H9 (cell line): ENCODE data around the gene CLEC16A. TPM values are rescaled to one million over a fixed set of nuclear protein-coding genes. Genes with fewer than 3 reads are reported as not detected.

ENCODE experiments used
- DNase-seq: peaks from one replicate; pipeline ENCODE4 v3.0.0-alpha.2; 2017
- H2AFZ ChIP-seq: one replicate; pipeline ENCODE4 v1.6.1; 2013; ENCODE audit warnings: mild to moderate bottlenecking, low read length, control low read depth, moderate library complexity
- H2AK5ac ChIP-seq: 2 replicates; pipeline ENCODE4 v1.6.1; 2013; ENCODE audit warnings: low read length, control low read depth, mixed read lengths; ENCODE audit not compliant: insufficient read length
- H2BK120ac ChIP-seq: one replicate; pipeline ENCODE4 v1.6.1; 2013; ENCODE audit warnings: low read depth, mild to moderate bottlenecking, low read length, control low read depth, inconsistent platforms; ENCODE audit not compliant: poor library complexity, severe bottlenecking
- H2BK12ac ChIP-seq: 2 replicates; pipeline ENCODE4 v1.6.1; 2013; ENCODE audit warnings: low read length, control low read depth, mixed read lengths, low read depth; ENCODE audit not compliant: insufficient read length
- H2BK15ac ChIP-seq: 2 replicates; pipeline ENCODE4 v1.6.1; 2013; ENCODE audit warnings: low read depth, low read length, control low read depth
- H2BK20ac ChIP-seq: one replicate; pipeline ENCODE4 v1.6.1; 2013; ENCODE audit warnings: low read depth, mild to moderate bottlenecking, low read length, control low read depth, inconsistent platforms; ENCODE audit not compliant: poor library complexity, severe bottlenecking
- H2BK5ac ChIP-seq: 2 replicates; pipeline ENCODE4 v1.6.1; 2013; ENCODE audit warnings: low read length, control low read depth, mixed read lengths; ENCODE audit not compliant: insufficient read length
- H3K14ac ChIP-seq: 2 replicates; pipeline ENCODE4 v1.6.1; 2013; ENCODE audit warnings: low read length, control low read depth; ENCODE audit not compliant: insufficient read depth
- H3K18ac ChIP-seq: 2 replicates; pipeline ENCODE4 v1.6.1; 2013; ENCODE audit warnings: low read depth, mild to moderate bottlenecking, mixed read lengths, low read length, control low read depth; ENCODE audit not compliant: insufficient read length
- H3K23ac ChIP-seq: 2 replicates; pipeline ENCODE4 v1.6.1; 2013; ENCODE audit warnings: low read length, control low read depth, mixed read lengths, low read depth; ENCODE audit not compliant: insufficient read length
- H3K23me2 ChIP-seq: 2 replicates; pipeline ENCODE4 v1.6.1; 2013; ENCODE audit warnings: low read depth, mild to moderate bottlenecking, mixed read lengths, low read length, control low read depth; ENCODE audit not compliant: insufficient read length, poor library complexity, severe bottlenecking
- H3K27ac ChIP-seq: 2 replicates; pipeline ENCODE4 v1.5.1; 2013; ENCODE audit warnings: low read length, control low read depth, mixed read lengths, low read depth; ENCODE audit not compliant: insufficient read length
- H3K27me3 ChIP-seq: 2 replicates; pipeline ENCODE4 v1.6.1; 2013; ENCODE audit warnings: low read length, control low read depth, inconsistent platforms; ENCODE audit not compliant: insufficient read depth
- H3K4ac ChIP-seq: 2 replicates; pipeline ENCODE4 v1.6.1; 2013; ENCODE audit warnings: low read depth, mild to moderate bottlenecking, control low read depth, inconsistent platforms, low read length, moderate library complexity
- H3K4me1 ChIP-seq: 2 replicates; pipeline ENCODE4 v1.6.1; 2013; ENCODE audit warnings: low read length, control low read depth, inconsistent platforms; ENCODE audit not compliant: insufficient read depth
- H3K4me2 ChIP-seq: 2 replicates; pipeline ENCODE4 v1.6.1; 2013; ENCODE audit warnings: low read length, control low read depth, mixed read lengths; ENCODE audit not compliant: insufficient read length, insufficient read depth
- H3K56ac ChIP-seq: 2 replicates; pipeline ENCODE4 v1.6.1; 2013; ENCODE audit warnings: low read depth, mild to moderate bottlenecking, mixed read lengths, low read length, control low read depth; ENCODE audit not compliant: insufficient read length
- H3K79me1 ChIP-seq: 2 replicates; pipeline ENCODE4 v1.6.1; 2013; ENCODE audit warnings: low read depth, mild to moderate bottlenecking, moderate library complexity, low read length, control low read depth, inconsistent platforms; ENCODE audit not compliant: insufficient read depth, poor library complexity, severe bottlenecking
- H3K79me2 ChIP-seq: 2 replicates; pipeline ENCODE4 v1.6.1; 2013; ENCODE audit warnings: low read length, control low read depth, inconsistent platforms; ENCODE audit not compliant: insufficient read depth
- H3K9ac ChIP-seq: 2 replicates; pipeline ENCODE4 v1.6.1; 2013; ENCODE audit warnings: low read length, control low read depth, mixed read lengths; ENCODE audit not compliant: insufficient read length; ENCODE audit errors: extremely low read depth
- H3K9me3 ChIP-seq: one replicate; pipeline ENCODE4 v1.6.1; 2013; ENCODE audit warnings: low read depth, low read length, inconsistent platforms; ENCODE audit not compliant: control insufficient read depth
- H3T11ph ChIP-seq: one replicate; pipeline ENCODE4 v1.6.1; 2013; ENCODE audit warnings: mild to moderate bottlenecking, low read length, control low read depth, inconsistent platforms
- H4K20me1 ChIP-seq: one replicate; pipeline ENCODE4 v1.6.1; 2013; ENCODE audit not compliant: control insufficient read depth, insufficient read length, insufficient read depth
- H4K5ac ChIP-seq: 2 replicates; pipeline ENCODE4 v1.6.1; 2013; ENCODE audit warnings: low read depth, mild to moderate bottlenecking, mixed read lengths, low read length, control low read depth; ENCODE audit not compliant: insufficient read length
- H4K8ac ChIP-seq: replicated peaks from 2 replicates; pipeline ENCODE4 v1.6.1; 2013; ENCODE audit warnings: low read length, control low read depth, mixed read lengths, low read depth; ENCODE audit not compliant: insufficient read length
- H4K91ac ChIP-seq: 2 replicates; pipeline ENCODE4 v1.6.1; 2013; ENCODE audit warnings: low read depth, mild to moderate bottlenecking, moderate library complexity, mixed read lengths, low read length, control low read depth; ENCODE audit not compliant: insufficient read length
- H3K27ac Mint-ChIP-seq, 3 experiments: 2 replicates in 2 of 3; 3 replicates in 1 of 3; pipeline ENCODE4 v1.8.0; 2020 to 2021; ENCODE audit warnings: mixed read lengths in 3 of 3, mild to moderate bottlenecking in 1 of 3, moderate library complexity in 1 of 3
- H3K27me3 Mint-ChIP-seq: 2 replicates; pipeline ENCODE4 v1.8.0; 2021; ENCODE audit warnings: low read depth, mild to moderate bottlenecking, moderate library complexity, mixed read lengths
- H3K36me3 Mint-ChIP-seq, 3 experiments: 2 replicates in 2 of 3; 3 replicates in 1 of 3; pipeline ENCODE4 v1.8.0; 2020 to 2021; ENCODE audit warnings: low read depth in 3 of 3, mixed read lengths in 3 of 3; ENCODE audit not compliant: insufficient read depth in 1 of 3
- H3K4me1 Mint-ChIP-seq, 2 experiments: 2 replicates each; pipeline ENCODE4 v1.8.0; 2020; ENCODE audit warnings: mixed read lengths in 2 of 2
- H3K4me3 Mint-ChIP-seq, 2 experiments: 2 replicates in 1 of 2; 3 replicates in 1 of 2; pipeline ENCODE4 v1.8.0; 2020 to 2021; ENCODE audit warnings: mild to moderate bottlenecking in 2 of 2, mixed read lengths in 2 of 2, moderate library complexity in 1 of 2
- H3K9me3 Mint-ChIP-seq, 2 experiments: 2 replicates in 1 of 2; 3 replicates in 1 of 2; pipeline ENCODE4 v1.8.0; 2020; ENCODE audit warnings: mild to moderate bottlenecking in 2 of 2, mixed read lengths in 2 of 2, moderate library complexity in 1 of 2
- WGBS: extraction: QIAGEN DNeasy Blood & Tissue Kit; methylation state at CpG from one replicate; pipeline ENCODE4 v1.1.7; 2013; ENCODE audit warnings: missing lambda C conversion rate, low lambda C conversion rate, mixed read lengths; ENCODE audit not compliant: insufficient read length; ENCODE audit errors: extremely low coverage; 5-methylcytosine and 5-hydroxymethylcytosine counted together
- total RNA-seq: library from RNA; stranded (reverse); gene quantifications from 2 replicates; pipeline ENCODE4 v1.2.1, GENCODE V29; 2021
- TF ChIP-seq, protein P1 (sequence below): fragments of 200-600 bp; sonication (generic); conservative IDR thresholded peaks from 3 replicates; pipeline ENCODE4 v1.8.0; 2021; ENCODE audit warnings: antibody characterized with exemption, mild to moderate bottlenecking

Gene CLEC16A
- total RNA-seq, 1 experiment from 2014 or later = 15.2 TPM

DNA sequence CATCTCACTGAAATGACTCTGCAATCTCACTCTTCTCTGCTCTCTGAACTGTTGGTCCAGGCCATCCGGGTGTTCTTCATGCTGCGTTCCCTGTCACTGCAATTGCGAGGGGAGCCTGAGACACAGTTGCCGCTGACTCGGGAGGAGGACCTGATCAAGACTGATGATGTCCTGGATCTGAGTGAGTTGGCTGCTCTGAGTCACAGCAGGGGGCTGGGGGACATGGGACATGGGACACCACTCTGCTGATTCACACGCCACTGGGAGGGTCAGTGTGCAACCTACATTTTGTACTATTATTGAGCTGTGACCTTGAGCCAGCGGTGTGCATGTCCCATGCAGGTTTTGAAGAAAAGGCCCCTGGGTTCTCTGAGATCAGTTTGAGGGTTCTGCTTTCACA is 116.5 kb downstream of the CLEC16A start:
- H2BK15ac ChIP-seq = no peak overlapping the region
- WGBS = no CpG with 5 or more reads among the region's 7 CpGs
- H3K4me3 Mint-ChIP-seq = no peak overlapping the region; a peak in 1 of 5 replicates

More for the DNA sequence above, 116.5 kb downstream of the CLEC16A start:
- H3K14ac ChIP-seq = no peak overlapping the region
- H2BK120ac ChIP-seq = no peak overlapping the region
- Mint-ChIP-seq H3K4me1 (peaks cover 6 to 11% of the 10 kb centered on the region in 2 experiments; a peak in 3 of 4 replicates), H3K27ac (peak overlapping the region in 1 of 3 experiments; percentile 65; a peak in 2 of 7 replicates), H3K9me3 (no peaks in the 10 kb centered on the region), H3K36me3 (peaks cover 0 to 12% (median 0%) of the 10 kb centered on the region in 3 experiments; a peak in 2 of 7 replicates), H3K27me3 (no peaks in the 10 kb centered on the region)
- no peak overlapping the region for H4K5ac ChIP-seq
- H2BK5ac ChIP-seq = no peak overlapping the region
- H2AFZ ChIP-seq = no peak overlapping the region
- H3K23me2 ChIP-seq = no peaks in the 10 kb centered on the region
- H4K8ac ChIP-seq = no peak overlapping the region
- no peak overlapping the region for H3K23ac ChIP-seq
- no peak overlapping the region for H3T11ph ChIP-seq
- TF ChIP-seq, protein P1, sequence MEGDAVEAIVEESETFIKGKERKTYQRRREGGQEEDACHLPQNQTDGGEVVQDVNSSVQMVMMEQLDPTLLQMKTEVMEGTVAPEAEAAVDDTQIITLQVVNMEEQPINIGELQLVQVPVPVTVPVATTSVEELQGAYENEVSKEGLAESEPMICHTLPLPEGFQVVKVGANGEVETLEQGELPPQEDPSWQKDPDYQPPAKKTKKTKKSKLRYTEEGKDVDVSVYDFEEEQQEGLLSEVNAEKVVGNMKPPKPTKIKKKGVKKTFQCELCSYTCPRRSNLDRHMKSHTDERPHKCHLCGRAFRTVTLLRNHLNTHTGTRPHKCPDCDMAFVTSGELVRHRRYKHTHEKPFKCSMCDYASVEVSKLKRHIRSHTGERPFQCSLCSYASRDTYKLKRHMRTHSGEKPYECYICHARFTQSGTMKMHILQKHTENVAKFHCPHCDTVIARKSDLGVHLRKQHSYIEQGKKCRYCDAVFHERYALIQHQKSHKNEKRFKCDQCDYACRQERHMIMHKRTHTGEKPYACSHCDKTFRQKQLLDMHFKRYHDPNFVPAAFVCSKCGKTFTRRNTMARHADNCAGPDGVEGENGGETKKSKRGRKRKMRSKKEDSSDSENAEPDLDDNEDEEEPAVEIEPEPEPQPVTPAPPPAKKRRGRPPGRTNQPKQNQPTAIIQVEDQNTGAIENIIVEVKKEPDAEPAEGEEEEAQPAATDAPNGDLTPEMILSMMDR = no peak
- no peaks in the 10 kb centered on the region for H3K27me3 ChIP-seq
- no peaks in the 10 kb centered on the region for H3K79me2 ChIP-seq
- no peak for DNase-seq
- no peak overlapping the region for H4K91ac ChIP-seq
- H2AK5ac ChIP-seq = no peak overlapping the region
- H3K4ac ChIP-seq = no peak overlapping the region
- H3K18ac ChIP-seq = no peak overlapping the region
- no peak overlapping the region for H2BK20ac ChIP-seq
- no peak overlapping the region for H3K9ac ChIP-seq
- no peaks in the 10 kb centered on the region for H3K4me1 ChIP-seq
- no peak overlapping the region for H3K4me2 ChIP-seq
- H3K79me1 ChIP-seq = no peaks in the 10 kb centered on the region
- H3K9me3 ChIP-seq = no peaks in the 10 kb centered on the region
- H3K56ac ChIP-seq = no peak overlapping the region
- H4K20me1 ChIP-seq = no peaks in the 10 kb centered on the region
- no peak overlapping the region for H2BK12ac ChIP-seq
- H3K27ac ChIP-seq = no peak overlapping the region
